Measurements from ENCODE around the gene R3HDM2. TPM values are rescaled to one million over a fixed set of nuclear protein-coding genes. Genes with fewer than 3 reads are reported as not detected.

Gene R3HDM2
- total and polyA plus RNA-seq, 2 donors (not counting 1 experiment from before 2014, with no cell fraction given) = 104 to 129 TPM

GRCh38 chr12:57334219-57334618, 96.6 kb downstream of the R3HDM2 start:
- DNase-seq (no peak), ATAC-seq (ENCODE audit: low read depth) (no peak)
- H3K9ac ChIP-seq (ENCODE audit: low read length) = no peak overlapping the region
- Mint-ChIP-seq H3K27me3 (no peaks in the 10 kb centered on the region), H3K4me3 (no peak overlapping the region), H3K9me3 (ENCODE audit: insufficient read depth) (peaks cover 5% of the 10 kb centered on the region), H3K4me1 (no peaks in the 10 kb centered on the region), H3K27ac (no peak overlapping the region)
- POLR2A ChIA-PET = no interaction called here
- intact Hi-C loops (cut with micrococcal nuclease) = no loop called here
- peaks cover 37% of the 10 kb centered on the region for H3K79me2 ChIP-seq (ENCODE audit: control insufficient read depth, insufficient read depth, low read length)
- TF ChIP-seq CTCF (IDR thresholded peaks at IDR 0.05) = no peak
- TF ChIP-seq EZH2 (IDR thresholded peaks at IDR 0.05; ENCODE audit: borderline replicate concordance, insufficient read depth, low read depth, low read length, poor library complexity, severe bottlenecking) = no peak
- no peak overlapping the region for H3K4me2 ChIP-seq (replicated peaks; ENCODE audit: low read depth, low read length, poor library complexity, severe bottlenecking)
- H3K27ac ChIP-seq (ENCODE audit: low read length in 2 of 2) = no peak overlapping the region
- no peaks in the 10 kb centered on the region for H3K27me3 ChIP-seq (replicated peaks in 1 of 4; ENCODE audit: control extremely low read depth in 1 of 4, control insufficient read depth in 3 of 4, insufficient read depth in 4 of 4, low read length in 3 of 4)
- CTCF ChIA-PET = interaction anchor here (0.8 kb wide), 1 partner anchor 9 kb away, joined by 4 read pairs; no protein-coding TSS in a partner anchor
- no peak overlapping the region for H3K4me3 ChIP-seq (ENCODE audit: control extremely low read depth in 1 of 5, extremely low read depth in 1 of 5, insufficient read depth in 1 of 5, low read depth in 2 of 5, low read length in 4 of 5)
- H4K20me1 ChIP-seq (ENCODE audit: control insufficient read depth, insufficient read depth, low read length, poor library complexity, severe bottlenecking) = peaks cover 8% of the 10 kb centered on the region
- H2AFZ ChIP-seq (ENCODE audit: insufficient read depth, low read depth, low read length, poor library complexity, severe bottlenecking) = no peak overlapping the region
- 100% methylated on average over 1 of the region's 1 CpG for WGBS (ENCODE audit: insufficient coverage)
- H3K9me3 ChIP-seq (ENCODE audit: control extremely low read depth in 1 of 3, control insufficient read depth in 2 of 3, insufficient read depth in 1 of 3, low read length in 2 of 3) = no peaks in the 10 kb centered on the region
- H3K36me3 ChIP-seq (replicated peaks in 1 of 2; ENCODE audit: control extremely low read depth in 1 of 2, control insufficient read depth in 1 of 2, extremely low read depth in 1 of 2, insufficient read depth in 2 of 2, low read length in 1 of 2) = peaks cover 3 to 13% of the 10 kb centered on the region in 2 experiments
- no peaks in the 10 kb centered on the region for H3K4me1 ChIP-seq (ENCODE audit: control insufficient read depth in 2 of 2, insufficient read depth in 2 of 2, low read length in 2 of 2)

GRCh38 chr12:57332646-57333312, 98.1 kb downstream of the R3HDM2 start:
- no peak overlapping the region for H3K27ac ChIP-seq (ENCODE audit: low read length in 2 of 2)
- no peaks in the 10 kb centered on the region for H3K4me1 Mint-ChIP-seq
- H3K79me2 ChIP-seq (ENCODE audit: control insufficient read depth, insufficient read depth, low read length) = peaks cover 32% of the 10 kb centered on the region
- WGBS (ENCODE audit: insufficient coverage) = no CpG with 5 or more reads among the region's 3 CpGs
- H3K4me2 ChIP-seq (replicated peaks; ENCODE audit: low read depth, low read length, poor library complexity, severe bottlenecking) = no peak overlapping the region
- H3K9me3 Mint-ChIP-seq (ENCODE audit: insufficient read depth) = peaks cover 5% of the 10 kb centered on the region
- H3K27ac Mint-ChIP-seq = no peak overlapping the region
- ATAC-seq (ENCODE audit: low read depth) = no peak
- intact Hi-C loops (cut with micrococcal nuclease) = no loop called here
- H3K9ac ChIP-seq (ENCODE audit: low read length) = no peak overlapping the region
- no peak overlapping the region for H3K4me3 ChIP-seq (ENCODE audit: control extremely low read depth in 1 of 5, extremely low read depth in 1 of 5, insufficient read depth in 1 of 5, low read depth in 2 of 5, low read length in 4 of 5)
- no peaks in the 10 kb centered on the region for H3K9me3 ChIP-seq (ENCODE audit: control extremely low read depth in 1 of 3, control insufficient read depth in 2 of 3, insufficient read depth in 1 of 3, low read length in 2 of 3)
- H3K27me3 ChIP-seq (replicated peaks in 1 of 4; ENCODE audit: control extremely low read depth in 1 of 4, control insufficient read depth in 3 of 4, insufficient read depth in 4 of 4, low read length in 3 of 4) = no peaks in the 10 kb centered on the region
- peaks cover 8% of the 10 kb centered on the region for H4K20me1 ChIP-seq (ENCODE audit: control insufficient read depth, insufficient read depth, low read length, poor library complexity, severe bottlenecking)
- H3K36me3 ChIP-seq (replicated peaks in 1 of 2; ENCODE audit: control extremely low read depth in 1 of 2, control insufficient read depth in 1 of 2, extremely low read depth in 1 of 2, insufficient read depth in 2 of 2, low read length in 1 of 2) = peaks cover 3 to 15% of the 10 kb centered on the region in 2 experiments
- H3K4me3 Mint-ChIP-seq = no peak overlapping the region
- ChIA-PET CTCF (interaction anchor here (0.6 to 1.5 kb wide), 5 partner anchors 10 to 119 kb away, joined by 3 to 5 read pairs (median 3); no protein-coding TSS in a partner anchor), POLR2A (interaction anchor here (0.7 kb wide), 1 partner anchor 876 kb away, joined by 14 read pairs; no protein-coding TSS in a partner anchor)
- no peak overlapping the region for H2AFZ ChIP-seq (ENCODE audit: insufficient read depth, low read depth, low read length, poor library complexity, severe bottlenecking)
- no peak for TF ChIP-seq CTCF (IDR thresholded peaks at IDR 0.05)
- no peak for TF ChIP-seq EZH2 (IDR thresholded peaks at IDR 0.05; ENCODE audit: borderline replicate concordance, insufficient read depth, low read depth, low read length, poor library complexity, severe bottlenecking)
- no peaks in the 10 kb centered on the region for H3K27me3 Mint-ChIP-seq
- no peak for DNase-seq
- H3K4me1 ChIP-seq (ENCODE audit: control insufficient read depth in 2 of 2, insufficient read depth in 2 of 2, low read length in 2 of 2) = no peaks in the 10 kb centered on the region

Measured in B cell (primary cell).